Subcutaneous adipose tissue (tissue), 4 donors: ENCODE results near the gene CBY2. TPM values are rescaled to one million over a fixed set of nuclear protein-coding genes. Genes with fewer than 3 reads are reported as not detected.

Experiments
- total RNA-seq, 4 donors: library from RNA; depleted of rRNA; stranded (reverse); fragments of >200 nt; gene quantifications; one replicate each; pipeline ENCODE4 v1.1.0, GENCODE V29; 2016
- TF ChIP-seq, protein P1 (sequence below): fragments of 450-650 bp; IDR thresholded peaks from one replicate; pipeline ENCODE4 v1.5.1; 2016; ENCODE audit warnings: low read depth, mild to moderate bottlenecking, control low read depth, antibody characterized with exemption, moderate library complexity

CBY2 gene
- total RNA-seq, 4 donors from 2014 or later, result not detected

DNA sequence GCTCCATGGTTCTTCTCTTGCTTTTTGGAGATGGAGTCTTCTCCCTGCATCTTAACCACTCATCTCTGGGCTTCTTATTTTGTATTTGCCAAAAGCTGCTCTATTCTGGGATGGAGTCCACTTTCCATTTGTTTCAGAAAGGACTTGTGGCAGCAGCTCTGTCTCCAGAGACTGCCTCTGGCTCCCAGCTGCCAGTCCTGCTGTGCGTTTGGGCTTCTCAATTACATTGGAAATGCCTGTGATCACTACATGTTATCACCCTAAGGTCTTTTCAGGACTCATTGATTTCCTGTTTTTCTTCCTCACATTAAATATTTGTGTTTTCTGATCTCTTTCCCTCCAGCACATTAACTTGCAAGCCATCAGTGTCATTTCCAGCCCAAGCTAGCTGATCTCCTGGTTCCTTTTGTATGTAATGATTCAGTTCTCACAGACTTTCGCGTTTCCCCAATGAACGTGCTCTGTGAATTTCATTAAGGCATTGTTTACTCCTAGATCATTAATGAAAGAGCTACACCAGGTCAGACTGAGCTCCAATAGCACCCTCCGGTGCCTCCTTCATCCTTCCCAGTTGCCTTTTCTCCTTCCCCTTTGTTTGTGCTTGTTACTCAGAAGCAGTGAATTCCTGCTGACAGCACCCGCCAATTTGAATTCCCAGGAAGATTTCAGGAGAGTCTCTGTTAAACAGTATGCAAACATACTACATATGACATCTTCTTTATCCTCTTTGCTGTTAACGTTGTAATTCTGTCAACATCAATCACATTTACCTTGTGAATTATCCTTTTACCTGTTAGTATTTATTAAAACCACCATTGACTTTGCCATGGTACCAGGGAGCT lies 3.0 kb downstream of the CBY2 start:
- TF ChIP-seq, protein P1, sequence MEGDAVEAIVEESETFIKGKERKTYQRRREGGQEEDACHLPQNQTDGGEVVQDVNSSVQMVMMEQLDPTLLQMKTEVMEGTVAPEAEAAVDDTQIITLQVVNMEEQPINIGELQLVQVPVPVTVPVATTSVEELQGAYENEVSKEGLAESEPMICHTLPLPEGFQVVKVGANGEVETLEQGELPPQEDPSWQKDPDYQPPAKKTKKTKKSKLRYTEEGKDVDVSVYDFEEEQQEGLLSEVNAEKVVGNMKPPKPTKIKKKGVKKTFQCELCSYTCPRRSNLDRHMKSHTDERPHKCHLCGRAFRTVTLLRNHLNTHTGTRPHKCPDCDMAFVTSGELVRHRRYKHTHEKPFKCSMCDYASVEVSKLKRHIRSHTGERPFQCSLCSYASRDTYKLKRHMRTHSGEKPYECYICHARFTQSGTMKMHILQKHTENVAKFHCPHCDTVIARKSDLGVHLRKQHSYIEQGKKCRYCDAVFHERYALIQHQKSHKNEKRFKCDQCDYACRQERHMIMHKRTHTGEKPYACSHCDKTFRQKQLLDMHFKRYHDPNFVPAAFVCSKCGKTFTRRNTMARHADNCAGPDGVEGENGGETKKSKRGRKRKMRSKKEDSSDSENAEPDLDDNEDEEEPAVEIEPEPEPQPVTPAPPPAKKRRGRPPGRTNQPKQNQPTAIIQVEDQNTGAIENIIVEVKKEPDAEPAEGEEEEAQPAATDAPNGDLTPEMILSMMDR, result no peak

DNA sequence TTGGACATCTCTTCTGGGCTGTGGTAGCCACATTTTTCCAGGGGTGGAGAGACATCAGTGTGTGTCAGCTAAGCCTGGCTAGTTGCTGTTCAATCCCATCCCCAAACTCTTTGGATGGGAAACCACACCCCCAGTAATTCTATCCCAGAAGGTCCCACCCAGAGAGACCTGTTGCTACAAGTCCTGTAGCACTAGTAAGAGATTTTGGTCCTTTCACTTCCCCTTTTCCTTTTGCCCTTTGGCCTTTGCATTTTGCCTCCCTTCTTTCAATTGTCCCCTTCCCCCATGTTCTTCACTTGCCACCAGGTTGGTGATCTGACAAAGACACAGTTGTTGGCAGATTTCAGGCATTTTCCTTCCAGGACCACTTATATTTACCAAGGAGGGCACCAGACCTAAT lies 3.8 kb downstream of the CBY2 start:
- TF ChIP-seq, protein P1, result no peak

DNA sequence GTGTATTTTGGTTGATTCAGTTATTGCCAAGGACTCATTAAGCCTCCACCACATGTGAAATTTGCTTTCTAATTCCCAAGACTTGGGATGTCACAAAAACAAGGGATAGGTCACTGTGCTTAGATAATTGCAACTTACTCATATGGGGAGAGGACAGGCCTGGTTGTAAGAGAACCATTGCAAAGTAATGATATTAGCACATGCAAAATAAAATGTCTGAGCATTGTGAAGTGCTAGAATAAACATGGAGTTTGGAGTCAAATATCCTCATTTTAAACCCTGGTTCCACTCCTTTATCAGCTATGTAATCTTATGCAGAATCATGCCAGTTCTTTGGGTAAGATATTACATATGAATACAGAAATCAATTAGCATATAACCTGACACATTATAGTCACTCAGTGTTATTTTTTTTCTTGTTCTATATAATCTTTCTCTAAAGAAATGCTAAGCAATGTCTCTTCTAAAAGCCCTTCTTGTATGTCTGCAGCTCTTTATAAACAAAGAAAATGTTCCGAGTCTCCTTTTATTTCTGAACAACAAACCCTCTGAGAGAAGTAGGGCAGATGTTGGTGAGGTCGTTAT lies 5.5 kb downstream of the CBY2 start:
- TF ChIP-seq, protein P1, result no peak

DNA sequence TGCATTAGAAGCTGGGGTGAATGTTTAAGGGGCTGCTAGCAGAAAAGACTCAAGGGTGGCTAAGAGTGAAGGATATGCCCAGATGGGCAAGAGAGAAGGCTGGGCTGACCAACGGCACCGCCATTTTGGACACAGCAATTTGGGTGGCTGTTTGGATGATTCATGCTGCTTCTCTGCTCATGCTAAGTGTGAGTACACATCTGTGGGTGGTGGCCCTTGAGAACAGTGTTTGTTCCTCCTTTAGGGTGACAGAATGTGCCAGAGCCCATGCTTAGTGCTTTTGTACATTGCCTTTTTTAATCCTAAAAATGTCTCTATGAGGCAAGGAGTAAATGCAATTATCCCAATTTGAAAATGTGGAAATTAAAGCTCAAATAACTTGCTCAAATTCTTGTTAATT lies 9.8 kb downstream of the CBY2 start:
- TF ChIP-seq, protein P1, result no peak

DNA sequence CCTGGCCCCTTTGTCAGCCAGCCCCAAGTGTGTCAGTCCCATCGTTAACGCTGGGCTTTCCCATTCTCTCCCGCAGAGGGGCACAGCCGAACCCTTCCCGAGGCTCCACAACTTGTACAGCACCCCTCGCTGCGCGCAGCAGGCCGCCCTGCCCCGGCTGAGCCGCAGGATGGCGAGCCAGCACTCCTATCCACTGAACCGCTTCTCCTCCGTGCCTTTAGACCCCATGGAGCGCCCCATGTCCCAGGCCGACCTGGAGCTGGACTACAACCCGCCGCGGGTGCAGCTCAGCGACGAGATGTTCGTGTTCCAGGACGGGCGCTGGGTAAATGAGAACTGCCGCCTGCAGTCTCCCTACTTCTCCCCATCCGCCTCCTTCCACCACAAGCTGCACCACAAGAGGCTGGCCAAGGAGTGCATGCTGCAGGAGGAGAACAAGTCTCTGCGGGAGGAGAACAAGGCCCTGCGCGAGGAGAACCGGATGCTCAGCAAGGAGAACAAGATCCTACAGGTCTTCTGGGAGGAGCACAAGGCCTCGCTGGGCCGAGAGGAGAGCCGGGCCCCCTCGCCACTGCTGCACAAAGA lies 11.1 kb downstream of the CBY2 start:
- TF ChIP-seq, protein P1, result no peak

DNA sequence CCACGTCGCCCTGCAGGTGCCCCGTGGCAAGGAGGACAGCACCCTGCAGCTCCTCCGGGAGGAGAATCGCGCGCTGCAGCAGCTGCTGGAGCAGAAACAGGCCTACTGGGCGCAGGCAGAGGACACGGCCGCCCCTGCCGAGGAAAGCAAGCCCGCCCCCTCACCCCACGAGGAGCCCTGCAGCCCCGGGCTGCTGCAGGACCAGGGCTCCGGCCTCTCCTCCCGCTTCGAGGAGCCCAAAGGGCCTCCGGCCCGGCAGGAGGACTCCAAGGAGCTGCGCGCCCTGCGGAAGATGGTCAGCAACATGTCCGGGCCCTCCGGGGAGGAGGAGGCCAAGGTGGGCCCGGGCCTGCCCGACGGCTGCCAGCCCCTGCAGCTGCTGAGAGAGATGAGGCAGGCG lies 11.6 kb downstream of the CBY2 start:
- TF ChIP-seq, protein P1, result no peak

DNA sequence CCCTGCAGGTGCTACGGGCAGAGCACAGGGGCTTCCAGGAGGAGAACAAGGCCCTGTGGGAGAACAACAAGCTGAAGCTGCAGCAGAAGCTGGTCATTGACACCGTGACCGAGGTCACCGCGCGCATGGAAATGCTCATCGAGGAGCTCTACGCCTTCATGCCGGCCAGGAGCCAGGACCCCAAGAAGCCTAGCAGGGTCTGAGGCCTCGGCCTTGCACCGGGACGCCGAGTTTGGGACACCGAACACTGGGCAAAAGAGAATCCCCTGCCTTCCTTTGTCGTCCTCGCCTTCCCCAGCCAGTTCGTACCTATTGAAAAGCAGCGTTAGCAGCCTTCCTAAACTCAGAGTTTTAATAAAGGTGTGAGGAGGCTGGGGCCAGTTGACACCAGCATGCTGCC lies 12.1 kb downstream of the CBY2 start:
- TF ChIP-seq, protein P1, result no peak
